ENCODE results near the gene CMTM7.

The CMTM7 gene

GRCh38 chr3:32391643-32392535 lies at the start of gene CMTM7:
CMTM7 (plus strand) TSS chr3:32391853; CDS start chr3:32391907, 54 bp downstream.
- DNase-seq (ENCODE audit: low read depth): peak; percentile 64

DNA sequence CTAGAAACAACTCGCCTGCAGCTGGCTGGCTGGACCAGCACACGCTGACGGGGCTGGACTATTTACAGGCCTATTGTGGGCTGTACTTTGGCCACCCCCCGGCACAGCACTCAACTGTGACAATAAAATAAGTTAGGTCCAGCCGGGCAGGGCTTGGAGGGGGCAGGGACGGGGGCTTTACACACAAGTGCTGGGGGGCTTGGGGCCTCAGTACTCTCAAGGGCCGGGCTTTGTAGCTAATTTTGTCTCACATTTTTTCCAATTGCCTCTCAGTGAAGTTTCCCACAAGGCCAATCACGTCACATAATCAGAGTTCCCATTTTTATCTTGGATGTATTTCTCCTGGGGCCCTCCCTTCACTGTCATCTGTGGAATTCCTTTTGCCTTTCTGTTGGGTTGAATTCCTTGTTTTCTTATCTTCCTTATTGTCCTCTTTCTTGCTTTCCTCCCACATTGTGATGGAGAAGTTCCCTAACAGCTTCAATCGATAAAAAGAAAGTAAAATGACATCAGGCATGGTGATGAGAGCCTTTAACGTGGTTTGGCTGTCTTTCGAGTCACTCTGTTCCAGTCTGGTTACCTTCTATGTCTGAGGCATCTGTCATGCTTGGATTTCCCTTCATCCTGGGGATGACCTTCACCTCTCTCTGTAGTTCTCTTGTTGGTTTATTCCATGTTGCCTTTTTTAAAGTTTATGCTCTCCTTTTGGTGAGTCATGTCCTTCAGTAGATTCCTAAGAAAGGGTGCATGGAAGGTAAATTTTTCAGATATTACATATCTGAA lies 44.1 kb upstream of the CMTM7 start:
- no peak for DNase-seq (ENCODE audit: low read depth)

- DNase-seq (ENCODE audit: low read depth): no peak
Measured at GRCh38 chr3:32349184-32349583, 42.5 kb upstream of the CMTM7 start.

DNA sequence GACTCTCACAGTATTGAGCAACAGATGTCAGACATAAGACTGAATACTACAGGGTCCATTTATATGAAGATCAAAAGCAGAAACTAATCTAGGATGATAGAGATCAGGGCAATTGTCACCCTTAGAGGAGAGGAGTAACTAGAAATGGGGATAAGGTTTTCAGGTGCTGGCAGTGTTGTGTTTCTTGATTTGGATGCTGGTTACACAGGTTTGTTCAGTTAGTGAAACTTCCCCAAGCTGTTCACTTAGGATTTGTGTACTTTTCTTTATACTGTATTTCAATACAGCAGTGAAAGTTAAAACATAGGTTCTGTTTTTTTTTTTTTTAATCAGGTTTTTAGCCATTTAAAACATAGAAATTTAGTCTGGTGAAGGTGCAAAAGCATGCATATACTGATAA lies 39.1 kb upstream of the CMTM7 start:
- DNase-seq (ENCODE audit: low read depth): no peak

DNA sequence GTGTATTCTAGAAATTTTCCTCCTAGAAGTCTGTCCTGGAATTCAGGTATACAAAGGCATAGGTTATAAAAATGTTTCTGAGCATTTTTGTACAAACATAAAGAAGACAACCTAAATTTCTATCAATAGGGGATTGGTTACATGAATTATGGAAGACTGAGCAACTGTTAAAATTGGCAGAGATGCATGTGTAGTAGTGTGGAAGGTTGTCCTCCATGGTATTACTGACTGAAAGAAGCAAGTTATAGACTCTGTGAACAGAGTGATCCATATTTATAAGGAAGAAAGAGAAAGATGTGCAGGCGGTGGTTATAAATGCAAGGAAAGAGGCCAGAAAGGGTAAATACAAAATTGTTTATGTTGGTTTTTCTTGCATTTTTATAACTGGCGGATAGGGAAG lies 38.3 kb upstream of the CMTM7 start:
- no peak for DNase-seq (ENCODE audit: low read depth)

DNA sequence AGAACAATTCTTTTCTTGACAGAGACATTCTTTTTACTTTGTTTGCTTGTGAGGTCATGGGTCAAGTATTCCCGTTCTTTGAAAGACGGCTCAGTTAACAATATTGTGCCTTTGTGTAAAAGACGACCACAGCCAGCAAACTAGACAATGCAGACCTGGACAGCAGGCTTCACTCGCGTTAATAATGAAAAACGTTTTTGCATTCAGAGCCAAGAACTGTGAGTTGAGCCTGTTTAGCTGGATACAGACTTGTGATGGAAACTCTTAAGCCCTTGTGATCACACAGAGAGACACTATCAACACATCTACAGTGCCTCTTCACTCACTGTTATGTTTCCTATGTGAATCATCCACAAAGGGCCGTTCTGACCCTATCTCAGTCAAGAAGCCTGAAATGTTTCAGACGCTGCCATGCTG lies 37.3 kb upstream of the CMTM7 start:
- DNase-seq (ENCODE audit: low read depth): no peak

GRCh38 chr3:32355751-32356291 lies 35.8 kb upstream of the CMTM7 start:
- DNase-seq (ENCODE audit: low read depth): no peak

GRCh38 chr3:32359766-32360492 lies 31.7 kb upstream of the CMTM7 start:
- DNase-seq (ENCODE audit: low read depth): no peak

DNA sequence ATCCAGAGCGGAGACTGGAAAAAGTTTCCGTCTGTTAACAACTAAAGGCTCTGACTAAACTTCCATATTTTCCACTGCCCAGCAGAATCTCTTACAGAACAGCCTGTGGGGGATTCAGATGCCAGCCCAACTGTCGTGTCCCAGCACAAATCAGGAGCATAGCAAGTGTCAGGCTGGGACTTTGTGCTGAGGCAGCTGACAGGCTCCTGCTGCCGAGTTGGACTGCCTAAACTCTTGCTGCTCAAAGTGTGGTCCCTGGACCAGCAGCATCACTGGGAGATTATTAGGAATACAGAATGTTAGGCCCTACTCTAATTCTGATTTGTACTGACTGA lies 31.2 kb upstream of the CMTM7 start:
- no peak for DNase-seq (ENCODE audit: low read depth)

GRCh38 chr3:32366638-32367397 lies 24.8 kb upstream of the CMTM7 start:
- DNase-seq (ENCODE audit: low read depth): peak; percentile 10

DNA sequence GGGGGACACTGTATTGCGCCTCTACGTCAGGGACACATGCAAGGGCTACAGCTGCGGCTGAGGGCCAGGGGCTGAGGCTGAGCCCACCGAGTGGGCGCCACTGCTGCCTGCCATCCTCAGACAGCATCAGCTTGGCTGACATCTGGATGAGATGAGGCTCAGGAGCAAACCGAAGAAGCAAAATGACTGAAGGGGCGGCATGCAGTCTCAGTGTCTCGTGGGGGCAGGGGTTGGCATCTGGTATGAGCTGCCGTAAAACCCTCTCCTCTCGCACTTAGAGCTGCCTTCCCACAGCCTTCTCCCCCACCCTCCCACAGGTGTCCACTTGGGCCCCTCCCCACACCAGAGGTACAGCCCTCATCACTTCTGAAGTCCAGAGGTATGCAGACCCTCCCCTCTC lies 24.2 kb upstream of the CMTM7 start:
- no peak for DNase-seq (ENCODE audit: low read depth)

DNA sequence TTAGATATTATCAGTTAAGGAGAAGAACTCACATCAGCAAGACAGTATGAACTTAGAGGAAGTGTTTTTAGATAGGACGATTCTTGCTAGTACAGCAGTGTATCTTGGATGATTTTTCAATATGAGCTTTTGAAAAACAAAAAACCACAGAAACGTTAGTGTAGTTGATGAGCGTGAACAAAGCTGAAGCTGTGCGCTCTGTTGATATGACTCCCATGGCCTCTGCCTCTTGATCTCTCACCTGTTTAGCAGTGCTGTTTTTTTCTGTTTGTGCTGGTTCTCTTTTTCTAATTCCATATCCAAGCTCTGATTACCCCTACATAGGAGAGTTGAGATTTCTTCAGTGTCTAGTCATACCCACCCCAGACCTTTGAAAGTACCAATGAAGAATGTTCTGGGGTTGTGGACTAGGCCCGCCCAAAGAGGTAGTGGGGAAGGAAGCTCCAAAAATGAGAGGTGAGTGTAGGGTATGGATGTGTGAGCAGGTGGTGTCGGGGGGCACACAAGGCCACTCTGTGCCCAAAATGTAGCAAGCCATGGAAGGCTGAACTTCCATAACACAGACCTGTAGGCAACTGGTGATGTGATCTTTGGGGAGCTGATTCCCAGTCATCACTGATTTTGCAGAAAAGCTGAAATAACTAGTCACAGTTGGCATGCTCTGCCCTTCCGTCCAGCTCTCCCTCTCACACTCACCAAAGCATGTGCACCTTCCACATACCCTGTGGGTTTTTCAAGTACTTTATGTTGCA lies 20.0 kb upstream of the CMTM7 start:
- no peak for DNase-seq (ENCODE audit: low read depth)

GRCh38 chr3:32372213-32372490 lies 19.5 kb upstream of the CMTM7 start:
- no peak for DNase-seq (ENCODE audit: low read depth)

GRCh38 chr3:32373276-32373675 lies 18.4 kb upstream of the CMTM7 start:
- no peak for DNase-seq (ENCODE audit: low read depth)

DNA sequence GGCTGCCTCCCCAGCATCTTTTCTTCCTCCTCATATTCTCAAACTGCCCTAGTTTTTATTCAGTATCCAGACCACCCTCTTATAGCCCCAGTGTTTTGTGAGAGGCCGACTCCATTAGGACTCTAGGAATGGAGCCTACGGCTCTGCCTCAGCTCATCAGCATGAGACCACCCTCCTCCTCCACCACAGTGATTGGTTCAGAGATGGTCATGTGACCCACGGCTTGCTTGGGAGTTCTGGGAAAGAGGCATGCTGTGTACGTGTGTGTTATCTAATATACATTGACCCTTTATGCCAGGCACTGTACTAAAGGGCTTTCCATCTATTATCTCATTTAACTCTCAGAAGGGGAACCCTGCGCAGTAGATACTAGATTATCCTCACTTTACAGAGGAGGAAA lies 17.8 kb upstream of the CMTM7 start:
- no peak for DNase-seq (ENCODE audit: low read depth)

DNA sequence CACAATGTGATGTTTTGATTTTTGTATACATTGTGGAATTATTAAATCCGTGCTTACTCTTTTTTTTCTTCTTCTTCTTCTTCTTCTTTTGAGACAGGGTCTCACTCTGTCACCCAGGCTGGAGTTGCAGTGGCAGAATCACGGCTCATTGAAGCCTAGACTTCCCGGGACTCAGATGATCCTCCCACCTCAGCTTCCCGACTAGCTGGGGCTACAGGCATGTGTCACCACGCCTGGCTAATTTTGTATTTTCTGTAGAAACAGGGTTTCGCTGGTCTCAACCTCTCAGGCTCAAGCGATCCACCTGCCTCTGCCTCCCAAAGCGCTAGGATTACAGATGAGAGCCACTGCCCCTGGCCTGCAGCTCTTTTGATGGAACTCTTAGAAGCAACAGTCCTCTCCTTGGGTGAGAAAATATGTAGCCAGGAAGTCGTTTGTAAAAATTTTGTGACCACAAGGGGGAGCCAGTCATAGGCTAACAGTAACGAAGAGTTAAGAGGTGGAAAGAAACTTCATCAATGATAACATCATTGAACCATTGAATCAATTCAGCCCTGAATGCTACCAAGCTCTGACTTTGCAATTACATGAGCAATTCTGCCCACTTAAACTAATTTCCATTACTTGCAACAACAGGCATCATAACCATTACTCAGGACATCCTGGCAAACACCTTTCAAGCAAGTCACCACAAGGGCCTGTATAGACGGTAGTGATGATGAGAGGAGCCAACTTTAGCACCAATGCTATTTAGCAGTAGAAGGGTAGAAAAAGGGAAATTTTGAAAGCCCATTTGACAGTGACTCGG lies 16.7 kb upstream of the CMTM7 start:
- peak; percentile 56 for DNase-seq (ENCODE audit: low read depth)

GRCh38 chr3:32375596-32375930 lies 16.1 kb upstream of the CMTM7 start:
- no peak for DNase-seq (ENCODE audit: low read depth)

DNA sequence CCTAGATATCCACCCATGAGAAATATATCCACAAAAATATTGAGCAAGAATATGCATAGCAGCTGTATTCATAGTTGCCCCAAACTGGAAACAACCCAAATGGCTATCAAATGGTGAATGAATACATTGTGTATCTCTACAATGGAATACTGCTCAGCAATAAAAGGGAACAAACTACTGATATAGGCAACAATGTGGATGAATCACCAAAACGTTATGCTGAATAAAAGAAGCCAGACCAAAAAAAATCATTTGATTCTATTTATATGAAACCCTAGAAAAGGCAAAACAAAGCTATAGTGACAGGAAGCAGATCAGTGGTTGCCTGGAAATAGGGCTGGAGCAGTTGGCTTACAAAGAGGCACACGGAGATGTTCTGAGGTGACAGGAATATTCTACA lies 15.5 kb upstream of the CMTM7 start:
- DNase-seq (ENCODE audit: low read depth): peak; percentile 82

DNA sequence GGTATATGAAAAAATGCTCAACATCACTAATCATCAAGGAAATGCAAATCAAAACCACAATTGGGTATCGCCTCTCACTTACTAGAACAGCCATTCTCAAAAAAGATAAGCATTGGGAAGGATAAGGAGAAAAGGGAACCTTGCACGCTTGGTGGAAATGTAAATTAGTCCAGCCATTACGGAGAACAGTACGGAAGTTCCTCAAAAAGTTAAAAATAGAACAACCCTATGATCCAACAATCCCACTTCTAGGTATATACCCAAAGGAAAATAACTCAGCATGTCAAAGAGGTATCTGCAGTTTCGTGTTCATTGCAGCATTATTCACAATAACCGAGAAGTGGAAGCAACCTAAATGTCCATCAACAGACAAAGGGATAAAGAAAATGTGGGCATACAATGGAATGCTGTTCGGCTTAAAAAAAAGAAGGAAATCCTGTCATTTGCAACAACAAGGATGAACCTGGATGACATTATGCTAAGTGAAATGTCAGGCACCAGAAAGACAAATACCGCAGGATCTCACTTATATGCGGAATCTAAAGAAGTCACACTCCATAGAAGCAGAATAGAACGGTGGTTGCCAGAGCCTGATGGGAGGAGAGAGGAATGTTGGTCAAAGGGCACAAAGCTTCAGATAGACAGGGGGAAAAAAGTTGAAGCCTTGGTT lies 11.7 kb upstream of the CMTM7 start:
- DNase-seq (ENCODE audit: low read depth): no peak

DNA sequence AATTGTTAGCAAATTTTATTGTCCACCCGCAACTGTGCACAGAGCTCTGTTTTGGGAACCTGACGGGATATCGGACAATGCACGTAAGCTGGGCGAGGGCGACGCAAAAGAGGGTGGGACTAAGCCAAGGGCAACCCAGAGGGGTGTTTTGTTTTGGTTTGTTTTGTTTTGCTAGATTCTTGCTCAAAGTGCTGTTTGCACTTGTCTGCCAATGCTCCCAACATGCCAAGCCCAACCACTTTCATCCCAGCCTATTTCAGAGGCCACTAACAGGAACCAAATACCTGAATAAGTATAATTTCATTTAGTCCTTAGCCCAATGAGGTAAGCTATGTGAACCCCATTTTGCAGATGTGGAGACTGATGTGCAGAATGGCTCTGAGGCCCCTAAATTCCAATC lies 9.7 kb upstream of the CMTM7 start:
- peak; percentile 14 for DNase-seq (ENCODE audit: low read depth)

All from fibroblast of gingiva (primary cell).